Activated effector memory CD4-positive, alpha-beta T cell treated with Interleukin-2 at 50 U/mL for 16 hours (primary cell): ENCODE results near the gene NLGN2.

ENCODE experiments used
- DNase-seq: peaks from one replicate; pipeline ENCODE4 v3.0.0-alpha.2; 2020

The NLGN2 gene

GRCh38 chr17:7466639-7467341 lies 59.1 kb downstream of the NLGN2 start:
- no peak for DNase-seq

- DNase-seq, result no peak
These were observed 59.9 kb downstream of the NLGN2 start for GRCh38 chr17:7467498-7467897.

- no peak for DNase-seq
These were observed 60.6 kb downstream of the NLGN2 start for GRCh38 chr17:7468290-7468689.

GRCh38 chr17:7468804-7469389 lies 61.3 kb downstream of the NLGN2 start:
- no peak for DNase-seq
